WTC11 (cell line): Measurements from ENCODE around the gene TTC6.
"Not testable (repeated sequence)": the region's sequence is repeated elsewhere in the genome, so short reads cannot be mapped to it uniquely, and the experiment has no call there.

Experiments
- TF ChIP-seq, protein P1 (sequence below): sonication (generic); formaldehyde crosslinking; IDR thresholded peaks from 2 replicates; pipeline ENCODE4 v1.8.0; 2022; ENCODE audit warnings: mild to moderate bottlenecking, missing genetic modification reagents
- TF ChIP-seq, protein P2 (sequence below): sonication (generic); formaldehyde crosslinking; IDR thresholded peaks from 2 replicates; pipeline ENCODE4 v1.8.0; 2023; ENCODE audit warnings: missing genetic modification reagents

DNA sequence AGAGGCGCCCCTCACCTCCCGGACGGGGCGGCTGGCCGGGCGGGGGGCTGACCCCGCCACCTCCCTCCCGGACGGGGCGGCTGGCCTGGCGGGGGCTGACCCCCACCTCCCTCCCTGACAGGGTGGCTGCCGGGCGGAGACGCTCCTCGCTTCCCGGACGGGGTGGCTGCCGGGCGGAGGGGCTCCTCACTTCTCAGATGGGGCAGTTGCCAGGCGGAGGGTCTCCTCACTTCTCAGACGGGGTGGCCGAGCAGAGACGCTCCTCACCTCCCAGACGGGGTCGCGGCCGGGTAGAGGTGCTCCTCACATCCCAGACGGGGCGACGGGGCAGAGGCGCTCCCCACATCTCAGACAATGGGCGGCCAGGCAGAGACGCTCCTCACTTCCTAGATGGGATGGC lies 39.8 kb upstream of the TTC6 start:
- TF ChIP-seq, protein P1, sequence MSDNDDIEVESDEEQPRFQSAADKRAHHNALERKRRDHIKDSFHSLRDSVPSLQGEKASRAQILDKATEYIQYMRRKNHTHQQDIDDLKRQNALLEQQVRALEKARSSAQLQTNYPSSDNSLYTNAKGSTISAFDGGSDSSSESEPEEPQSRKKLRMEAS (CRISPR knock-in tag), result not testable (repeated sequence)
- TF ChIP-seq, protein P2, sequence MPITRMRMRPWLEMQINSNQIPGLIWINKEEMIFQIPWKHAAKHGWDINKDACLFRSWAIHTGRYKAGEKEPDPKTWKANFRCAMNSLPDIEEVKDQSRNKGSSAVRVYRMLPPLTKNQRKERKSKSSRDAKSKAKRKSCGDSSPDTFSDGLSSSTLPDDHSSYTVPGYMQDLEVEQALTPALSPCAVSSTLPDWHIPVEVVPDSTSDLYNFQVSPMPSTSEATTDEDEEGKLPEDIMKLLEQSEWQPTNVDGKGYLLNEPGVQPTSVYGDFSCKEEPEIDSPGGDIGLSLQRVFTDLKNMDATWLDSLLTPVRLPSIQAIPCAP (CRISPR knock-in tag), result not testable (repeated sequence)
